MV-4-11 (cell line): ENCODE data around the gene CYP2R1.
"Not testable (repeated sequence)": the region's sequence is repeated elsewhere in the genome, so short reads cannot be mapped to it uniquely, and the experiment has no call there.

ENCODE experiments used
- DNase-seq: peaks from one replicate; lab custom pipeline; 2025; lab: John Stamatoyannopoulos, UW

The CYP2R1 gene

DNA sequence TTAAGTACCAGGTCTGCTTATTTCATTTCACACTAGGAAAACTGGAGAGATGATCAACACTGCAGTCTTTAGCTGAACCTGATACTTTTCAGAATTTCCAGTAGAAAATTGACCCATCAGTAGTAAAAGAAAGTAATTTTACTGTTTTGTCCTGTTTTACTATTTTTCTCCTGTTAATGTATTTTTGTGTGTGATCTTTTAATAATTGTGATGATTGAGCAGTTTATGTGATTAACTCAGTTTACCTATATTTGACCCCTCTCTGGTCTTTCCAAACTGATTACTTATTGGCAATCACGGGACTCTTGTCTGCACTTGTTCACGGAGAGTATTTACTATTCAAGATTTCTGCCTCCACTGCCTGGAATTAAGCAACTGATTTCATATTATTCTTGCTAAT lies 546 bp upstream of the CYP2R1 start:
- no peak for DNase-seq

DNA sequence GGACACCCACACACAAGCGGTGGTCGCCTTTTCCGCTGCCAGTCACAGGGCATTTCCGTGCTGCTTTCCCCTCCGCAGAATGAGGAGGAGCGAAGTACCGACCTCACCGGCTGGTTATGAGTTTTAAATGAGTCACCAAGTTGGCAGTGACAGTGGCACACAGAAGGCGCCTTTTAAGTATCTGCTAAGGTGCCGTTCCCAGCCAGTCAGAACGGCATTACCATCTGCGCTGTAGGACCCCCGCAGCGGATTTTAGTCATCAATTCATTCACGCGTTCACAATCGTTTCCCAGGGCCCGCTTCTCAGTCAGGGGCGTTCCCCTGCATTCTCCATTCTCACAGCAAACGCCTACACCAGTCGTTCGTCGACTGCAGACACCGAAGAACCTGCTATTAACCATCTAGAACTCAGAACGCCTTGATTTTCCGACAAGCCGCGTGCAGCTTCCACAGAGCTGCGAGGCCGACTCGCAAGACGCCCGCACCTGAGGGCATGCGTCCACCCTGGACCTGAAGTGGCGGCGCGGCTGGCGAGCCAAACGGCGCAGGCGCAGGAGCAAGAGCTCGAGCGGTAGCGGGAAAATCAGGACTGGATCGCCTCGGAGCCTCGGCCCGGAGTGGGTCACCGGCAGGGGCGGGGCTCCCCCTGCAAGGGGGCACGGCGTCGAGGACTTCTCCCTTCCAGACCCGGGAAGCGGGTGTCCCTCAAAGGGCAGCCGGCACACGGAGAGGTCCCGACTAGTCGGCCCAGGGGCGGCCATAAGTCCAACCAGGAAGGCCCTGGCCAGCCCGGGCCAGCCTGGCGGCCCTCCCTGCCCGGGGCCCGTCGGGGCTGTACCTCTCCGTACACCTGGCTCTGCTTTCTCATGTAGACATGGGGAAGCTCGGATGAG lies 642 bp downstream of the CYP2R1 start:
- peak; percentile 60 for DNase-seq

GRCh38 chr11:14886513-14886912 lies 5.5 kb downstream of the CYP2R1 start:
- DNase-seq: no peak

GRCh38 chr11:14884667-14885273 lies 7.3 kb downstream of the CYP2R1 start:
- DNase-seq: no peak

DNA sequence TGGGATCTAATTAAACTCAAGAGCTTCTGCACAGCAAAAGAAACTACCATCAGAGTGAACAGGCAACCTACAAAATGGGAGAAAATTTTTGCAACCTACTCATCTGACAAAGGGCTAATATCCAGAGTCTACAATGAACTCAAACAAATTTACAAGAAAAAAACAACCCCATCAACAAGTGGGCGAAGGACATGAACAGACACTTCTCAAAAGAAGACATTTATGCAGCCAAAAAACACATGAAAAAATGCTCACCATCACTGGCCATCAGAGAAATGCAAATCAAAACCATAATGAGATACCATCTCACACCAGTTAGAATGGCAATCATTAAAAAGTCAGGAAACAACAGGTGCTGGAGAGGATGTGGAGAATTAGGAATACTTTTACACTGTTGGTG lies 8.3 kb downstream of the CYP2R1 start:
- not testable (repeated sequence) for DNase-seq

DNA sequence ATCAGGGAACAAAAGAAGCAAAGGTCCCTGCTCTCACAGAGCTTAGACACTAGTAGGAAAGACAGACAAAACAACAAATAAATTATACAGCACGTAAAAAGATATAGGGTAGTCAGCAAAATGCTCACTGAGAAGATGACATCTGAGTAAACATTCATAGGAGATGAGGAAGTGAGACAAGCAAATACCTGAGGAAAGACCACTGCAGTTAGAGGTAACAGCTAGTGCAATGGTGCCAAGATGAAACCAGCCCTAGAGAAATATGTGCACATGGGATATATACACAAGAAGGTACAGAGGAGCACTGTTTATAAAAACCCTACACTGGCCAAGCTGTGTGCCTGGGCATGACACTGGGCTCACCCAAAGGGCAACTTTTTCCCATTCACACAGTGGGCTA lies 9.8 kb downstream of the CYP2R1 start:
- no peak for DNase-seq

DNA sequence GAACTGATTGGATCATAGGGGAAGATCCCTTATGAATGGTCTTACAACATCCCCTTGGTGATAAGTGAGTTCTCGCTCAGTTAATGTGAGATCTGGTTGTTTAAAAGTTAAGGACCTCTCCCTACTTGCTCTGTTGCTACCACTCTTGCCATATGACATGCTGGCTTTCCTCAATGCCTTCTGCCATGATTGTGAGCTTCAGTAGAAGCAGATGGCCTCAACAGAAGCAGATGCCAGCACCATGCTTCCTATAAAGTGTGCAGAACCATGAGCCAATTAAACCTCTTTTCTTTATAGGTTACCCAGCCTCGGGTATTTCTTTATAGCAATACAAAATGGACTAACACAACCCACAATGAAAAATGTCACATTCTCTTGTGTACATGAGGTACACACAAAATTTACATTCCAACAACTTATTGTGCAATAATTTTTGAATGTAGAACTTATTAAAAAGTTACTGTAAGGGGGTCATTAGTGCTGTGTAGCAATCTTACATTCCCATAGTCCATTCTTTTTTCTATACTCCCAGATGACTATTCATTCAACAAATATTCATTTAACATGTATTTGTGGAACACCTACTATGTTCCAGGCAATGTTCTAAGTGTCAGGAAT lies 10.3 kb downstream of the CYP2R1 start:
- DNase-seq: no peak

DNA sequence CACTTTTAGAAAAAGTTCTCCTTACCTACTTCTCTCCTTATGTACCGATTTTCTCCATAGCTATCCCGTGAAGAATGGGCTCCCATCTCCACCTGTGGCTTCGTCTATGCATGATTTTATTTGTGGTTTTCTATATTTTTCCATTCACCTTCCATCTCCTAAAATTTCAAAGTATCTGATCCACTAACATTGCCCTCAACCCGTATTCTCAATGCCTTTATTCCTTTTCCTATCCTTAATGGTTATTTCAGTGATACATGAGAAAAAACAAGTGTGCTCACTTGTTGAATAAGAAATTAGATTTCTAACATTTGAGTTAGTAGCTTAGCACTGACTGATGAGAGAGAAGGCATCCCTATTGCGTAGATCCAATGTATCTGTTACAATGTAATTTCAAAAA lies 16.9 kb downstream of the CYP2R1 start:
- DNase-seq: no peak

DNA sequence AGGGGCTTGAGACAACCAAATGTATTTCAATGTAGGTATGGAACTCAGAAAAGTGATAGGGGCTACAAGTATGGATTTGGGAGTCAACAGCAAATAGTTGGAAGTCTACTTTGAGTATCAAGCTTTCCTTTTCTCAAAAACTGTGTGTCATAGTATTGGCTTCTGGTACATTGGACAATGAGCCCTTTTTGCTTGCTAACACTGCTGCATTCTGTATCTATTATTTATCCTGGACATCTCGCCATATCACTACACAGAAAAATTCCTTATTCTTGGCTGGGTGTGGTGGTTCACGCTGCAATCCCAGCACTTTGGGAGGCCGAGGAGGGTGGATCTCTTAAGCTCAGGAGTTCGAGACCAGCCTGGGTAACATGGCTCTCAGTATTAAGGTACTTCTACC lies 18.4 kb downstream of the CYP2R1 start:
- no peak for DNase-seq

DNA sequence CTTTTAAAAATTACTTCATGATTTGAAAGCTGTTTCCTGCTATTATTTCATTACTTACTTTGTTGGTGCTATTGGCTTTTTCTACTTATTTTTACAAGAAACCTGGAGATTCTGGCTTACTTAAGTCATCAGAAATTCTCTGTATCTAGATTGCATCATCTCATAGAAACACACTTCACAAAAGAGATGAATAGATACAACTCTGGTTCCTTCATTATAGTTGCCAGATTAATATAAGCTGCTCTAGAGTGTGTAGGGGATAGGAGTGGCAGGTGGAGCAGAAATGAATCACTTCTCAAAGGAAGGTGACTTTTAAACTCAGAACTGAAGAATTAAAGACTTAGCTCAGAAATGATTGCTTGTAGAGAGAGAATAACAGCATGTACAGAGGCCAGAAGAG lies 20.0 kb downstream of the CYP2R1 start:
- DNase-seq: no peak

DNA sequence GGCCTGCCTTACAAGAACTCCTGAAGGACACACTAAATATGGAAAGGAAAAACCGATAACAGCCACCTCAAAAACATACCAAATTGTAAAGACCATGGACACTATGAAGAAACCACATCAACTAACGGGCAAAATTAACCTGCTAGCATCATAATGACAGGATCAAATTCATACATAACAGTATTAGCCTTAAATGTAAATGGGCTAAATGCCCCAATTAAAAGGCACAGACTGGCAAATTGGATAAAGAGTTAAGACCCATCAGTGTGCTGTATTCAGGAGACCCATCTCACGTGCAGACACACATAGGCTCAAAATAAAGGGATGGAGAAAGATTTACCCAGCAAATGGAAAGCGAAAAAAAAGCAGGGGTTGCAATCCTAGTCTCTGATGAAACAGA lies 28.3 kb downstream of the CYP2R1 start:
- DNase-seq: not testable (repeated sequence)

GRCh38 chr11:14861680-14862079 lies 30.4 kb downstream of the CYP2R1 start:
- DNase-seq: peak; percentile 39

DNA sequence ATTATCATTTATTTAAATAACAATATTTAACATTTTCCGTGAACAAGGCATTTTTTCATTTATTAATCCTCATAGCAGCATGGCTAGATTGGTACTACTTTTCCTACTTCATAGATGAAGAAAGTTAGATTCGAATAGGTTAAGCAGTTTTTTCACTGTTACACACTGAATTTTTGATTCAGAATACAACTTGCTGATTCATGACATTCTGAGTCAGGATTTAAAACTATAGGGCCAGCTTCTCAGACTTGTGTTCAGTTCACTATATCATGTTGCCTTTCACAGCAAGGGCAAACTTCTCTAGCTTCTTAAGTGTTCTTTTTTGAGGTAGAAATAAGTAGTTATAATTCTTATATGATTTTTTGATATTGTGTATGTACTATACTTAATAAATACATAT lies 31.5 kb downstream of the CYP2R1 start:
- DNase-seq: no peak

DNA sequence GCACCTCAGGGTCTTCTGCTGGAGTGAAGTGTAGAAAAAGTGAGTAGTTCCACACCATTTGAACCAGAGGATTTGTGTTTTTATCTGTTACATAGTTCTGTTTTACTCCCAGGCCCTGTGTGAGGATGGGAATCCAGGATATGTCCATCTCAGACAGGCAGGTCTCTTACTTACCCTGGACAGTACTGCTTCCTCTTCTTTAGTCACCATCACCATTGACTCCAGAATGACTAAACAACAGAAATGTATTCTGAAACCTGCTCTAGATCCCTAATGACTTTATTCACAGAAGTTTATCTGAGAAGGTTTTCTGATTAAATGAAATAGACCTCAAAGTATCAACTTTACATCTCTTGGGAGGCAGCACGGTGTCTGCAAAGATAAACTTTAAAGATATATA lies 33.6 kb downstream of the CYP2R1 start:
- DNase-seq: no peak

GRCh38 chr11:14857621-14858020 lies 34.4 kb downstream of the CYP2R1 start:
- DNase-seq: no peak

DNA sequence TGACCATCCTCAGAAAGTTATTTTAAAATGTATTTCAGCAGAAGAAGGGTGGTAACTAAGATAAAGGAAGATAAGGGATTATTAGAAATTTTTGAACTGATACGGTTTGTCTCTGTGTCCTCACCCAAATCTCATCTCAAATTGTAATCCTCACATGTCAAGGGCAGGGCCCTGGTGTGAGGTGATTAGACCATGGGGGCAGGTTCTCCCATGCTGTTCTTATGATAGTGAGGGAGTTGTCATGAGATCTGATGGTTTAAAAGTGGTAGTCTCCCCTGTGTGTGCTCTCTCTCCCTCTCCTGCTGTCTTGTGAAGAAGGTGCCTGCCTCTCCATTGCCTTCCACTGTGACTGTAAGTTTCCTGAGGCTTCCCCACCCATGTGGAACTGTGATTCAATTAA lies 36.1 kb downstream of the CYP2R1 start:
- DNase-seq: no peak

- DNase-seq: no peak
Measured at GRCh38 chr11:14854057-14854456, 38.0 kb downstream of the CYP2R1 start.

GRCh38 chr11:14852571-14853177 lies 39.4 kb downstream of the CYP2R1 start:
- no peak for DNase-seq

- DNase-seq: no peak
Measured at GRCh38 chr11:14842002-14842401, 50.0 kb downstream of the CYP2R1 start.

DNA sequence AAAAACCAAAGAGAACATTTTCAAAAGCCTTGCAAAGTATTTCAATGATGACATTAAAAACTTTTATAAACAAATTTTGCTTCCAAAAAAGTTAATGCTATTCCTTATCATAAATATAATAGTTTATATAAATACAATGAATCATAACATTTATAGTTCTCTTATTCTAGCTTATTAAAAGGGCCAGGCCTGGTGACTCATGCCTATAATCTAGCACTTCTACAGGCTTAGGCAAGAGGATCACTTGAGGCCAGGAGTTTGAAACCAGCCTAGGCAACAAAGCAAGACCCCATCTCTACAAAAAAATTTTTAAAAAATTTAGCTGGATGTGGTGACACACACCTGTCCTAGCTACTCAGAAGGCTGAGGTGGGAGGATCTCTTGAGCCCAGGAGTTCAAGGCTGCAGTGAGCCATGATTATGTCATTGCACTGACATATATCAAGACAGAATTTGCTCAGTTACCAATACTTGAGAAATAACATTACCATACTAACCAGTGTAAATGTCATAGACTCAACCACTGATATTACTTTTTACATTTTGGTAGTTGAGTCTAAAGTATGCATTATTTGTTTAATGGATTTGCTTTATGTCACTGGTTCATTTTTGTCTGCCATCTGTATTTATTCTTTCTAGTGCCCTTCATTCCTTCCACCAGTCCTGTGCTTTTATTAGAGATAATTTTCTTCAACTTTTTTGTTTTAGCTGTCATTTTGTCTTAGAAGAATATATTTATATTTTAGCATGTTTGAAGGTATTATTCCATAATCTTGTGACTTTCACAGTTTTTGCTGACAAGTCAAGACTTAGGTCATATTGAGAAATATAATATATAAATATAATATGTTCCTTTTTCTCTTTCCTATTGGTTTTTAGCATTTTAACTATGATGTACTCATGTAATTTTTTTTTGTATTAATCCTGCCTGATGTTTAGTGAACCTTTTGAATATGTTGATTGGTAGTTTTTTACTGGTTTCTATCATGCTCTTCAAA lies 56.2 kb downstream of the CYP2R1 start:
- no peak for DNase-seq
